Immature natural killer cell (primary cell): ENCODE data around the gene HECTD4. TPM values are rescaled to one million over a fixed set of nuclear protein-coding genes. Genes with fewer than 3 reads are reported as not detected.
A peak's percentile ranks its signal among the peaks of the same experiment; 100 is the strongest.

ENCODE experiments used
- DNase-seq, 3 donors: peaks; one replicate each; pipeline ENCODE4 v3.0.0; 2022; ENCODE audit warnings: mixed read lengths in 1 of 3
- H3K27ac Mint-ChIP-seq, 6 donors: one replicate each; pipeline ENCODE4 v1.8.0; 2020; ENCODE audit warnings: mixed read lengths in 6 of 6, mild to moderate bottlenecking in 5 of 6, inconsistent platforms in 4 of 6, moderate library complexity in 3 of 6
- H3K27me3 Mint-ChIP-seq, 3 donors: one replicate each; pipeline ENCODE4 v1.8.0; 2020 to 2021; ENCODE audit warnings: low read depth in 3 of 3, mild to moderate bottlenecking in 3 of 3, mixed read lengths in 3 of 3, moderate library complexity in 3 of 3, inconsistent platforms in 1 of 3
- H3K36me3 Mint-ChIP-seq, 3 donors: one replicate each; pipeline ENCODE4 v1.8.0; 2020; ENCODE audit warnings: mixed read lengths in 3 of 3, inconsistent platforms in 2 of 3, mild to moderate bottlenecking in 2 of 3
- H3K4me1 Mint-ChIP-seq, 2 donors: one replicate each; pipeline ENCODE4 v1.8.0; 2020; ENCODE audit warnings: inconsistent platforms in 2 of 2, mild to moderate bottlenecking in 2 of 2, mixed read lengths in 2 of 2, moderate library complexity in 1 of 2
- H3K4me3 Mint-ChIP-seq, 5 donors: one replicate each; pipeline ENCODE4 v1.8.0; 2020; ENCODE audit warnings: mild to moderate bottlenecking in 5 of 5, mixed read lengths in 5 of 5, inconsistent platforms in 3 of 5, moderate library complexity in 3 of 5
- H3K9me3 Mint-ChIP-seq, 6 donors: one replicate each; pipeline ENCODE4 v1.8.0; 2020; ENCODE audit warnings: mild to moderate bottlenecking in 6 of 6, mixed read lengths in 6 of 6, inconsistent platforms in 4 of 6, moderate library complexity in 3 of 6
- polyA plus RNA-seq, 3 donors: library from polyadenylated mRNA; unstranded; fragments of 300-500 nt; fragmentation: Illumina TruSeq; gene quantifications; one replicate each; pipeline ENCODE4 v1.2.3, GENCODE V29; 2021

Gene HECTD4
- polyA plus RNA-seq, 3 donors from 2014 or later = 0.76 to 8.5 (median 2.6) TPM

GRCh38 chr12:112308652-112309051 lies 73.6 kb downstream of the HECTD4 start:
- Mint-ChIP-seq H3K36me3 (peaks cover 14 to 43% (median 16%) of the 10 kb centered on the region in 3 donors), H3K27me3 (peaks cover 0 to 2% (median 0%) of the 10 kb centered on the region in 3 donors), H3K4me1 (no peaks in the 10 kb centered on the region), H3K4me3 (no peak overlapping the region), H3K9me3 (no peaks in the 10 kb centered on the region), H3K27ac (no peak overlapping the region)
- no peak for DNase-seq

GRCh38 chr12:112308161-112308560 lies 74.1 kb downstream of the HECTD4 start:
- no peak for DNase-seq
- Mint-ChIP-seq H3K9me3 (no peaks in the 10 kb centered on the region), H3K36me3 (peaks cover 16 to 45% (median 17%) of the 10 kb centered on the region in 3 donors), H3K4me3 (no peak overlapping the region), H3K27ac (no peak overlapping the region), H3K4me1 (peaks cover 2 to 4% of the 10 kb centered on the region in 2 donors), H3K27me3 (peaks cover 0 to 2% (median 0%) of the 10 kb centered on the region in 3 donors)

- Mint-ChIP-seq H3K4me3 (no peak overlapping the region), H3K27me3 (peaks cover 0 to 2% (median 0%) of the 10 kb centered on the region in 3 donors), H3K9me3 (no peaks in the 10 kb centered on the region), H3K4me1 (peaks cover 6 to 10% of the 10 kb centered on the region in 2 donors), H3K27ac (no peak overlapping the region), H3K36me3 (peaks cover 11 to 43% (median 17%) of the 10 kb centered on the region in 3 donors)
- no peak for DNase-seq
Observed at GRCh38 chr12:112307317-112308011, 74.8 kb downstream of the HECTD4 start.

- H3K9me3 Mint-ChIP-seq = no peaks in the 10 kb centered on the region
- no peaks in the 10 kb centered on the region for H3K27me3 Mint-ChIP-seq
- H3K4me3 Mint-ChIP-seq = no peak overlapping the region
- H3K4me1 Mint-ChIP-seq = peaks cover 6 to 10% of the 10 kb centered on the region in 2 donors
- no peak overlapping the region for H3K27ac Mint-ChIP-seq
- no peak for DNase-seq
- peaks cover 9 to 34% (median 19%) of the 10 kb centered on the region in 3 donors for H3K36me3 Mint-ChIP-seq
Observed at GRCh38 chr12:112305951-112306350, 76.3 kb downstream of the HECTD4 start.

- Mint-ChIP-seq H3K27ac (no peak overlapping the region), H3K9me3 (no peaks in the 10 kb centered on the region), H3K27me3 (no peaks in the 10 kb centered on the region), H3K4me3 (no peak overlapping the region), H3K36me3 (peaks cover 9 to 34% (median 22%) of the 10 kb centered on the region in 3 donors), H3K4me1 (peaks cover 6 to 10% of the 10 kb centered on the region in 2 donors)
- no peak for DNase-seq
Observed at GRCh38 chr12:112304436-112304835, 77.8 kb downstream of the HECTD4 start.

- Mint-ChIP-seq H3K27ac (no peak overlapping the region), H3K4me3 (no peak overlapping the region), H3K36me3 (peaks cover 9 to 29% (median 22%) of the 10 kb centered on the region in 3 donors), H3K27me3 (no peaks in the 10 kb centered on the region), H3K4me1 (peaks cover 6 to 10% of the 10 kb centered on the region in 2 donors), H3K9me3 (no peaks in the 10 kb centered on the region)
- DNase-seq = no peak
Observed at GRCh38 chr12:112303799-112304198, 78.4 kb downstream of the HECTD4 start.

GRCh38 chr12:112303004-112303403 lies 79.2 kb downstream of the HECTD4 start:
- no peaks in the 10 kb centered on the region for H3K27me3 Mint-ChIP-seq
- no peak overlapping the region for H3K4me3 Mint-ChIP-seq
- peak overlapping the region in 5 of 6 donors; percentile 27 to 85 (median 39) for H3K27ac Mint-ChIP-seq
- H3K4me1 Mint-ChIP-seq = peaks cover 6 to 10% of the 10 kb centered on the region in 2 donors
- peak; percentile 8 to 12 (median 12) for DNase-seq
- H3K9me3 Mint-ChIP-seq = no peaks in the 10 kb centered on the region
- peaks cover 9 to 25% (median 22%) of the 10 kb centered on the region in 3 donors for H3K36me3 Mint-ChIP-seq

- no peak overlapping the region for H3K27ac Mint-ChIP-seq
- peaks cover 3 to 13% (median 9%) of the 10 kb centered on the region in 3 donors for H3K36me3 Mint-ChIP-seq
- H3K4me1 Mint-ChIP-seq = peaks cover 6 to 10% of the 10 kb centered on the region in 2 donors
- no peaks in the 10 kb centered on the region for H3K27me3 Mint-ChIP-seq
- H3K9me3 Mint-ChIP-seq = no peaks in the 10 kb centered on the region
- no peak for DNase-seq
- H3K4me3 Mint-ChIP-seq = no peak overlapping the region
Observed at GRCh38 chr12:112299704-112300103, 82.5 kb downstream of the HECTD4 start.

GRCh38 chr12:112297188-112297587 lies 85.0 kb downstream of the HECTD4 start:
- no peak overlapping the region for H3K4me3 Mint-ChIP-seq
- DNase-seq = no peak
- peaks cover 3 to 16% (median 3%) of the 10 kb centered on the region in 3 donors for H3K36me3 Mint-ChIP-seq
- no peaks in the 10 kb centered on the region for H3K9me3 Mint-ChIP-seq
- peaks cover 0 to 2% of the 10 kb centered on the region in 2 donors for H3K4me1 Mint-ChIP-seq
- no peak overlapping the region for H3K27ac Mint-ChIP-seq
- no peaks in the 10 kb centered on the region for H3K27me3 Mint-ChIP-seq

GRCh38 chr12:112296183-112296582 lies 86.0 kb downstream of the HECTD4 start:
- H3K4me1 Mint-ChIP-seq = peaks cover 0 to 6% of the 10 kb centered on the region in 2 donors
- peaks cover 0 to 15% (median 7%) of the 10 kb centered on the region in 3 donors for H3K36me3 Mint-ChIP-seq
- no peak overlapping the region for H3K4me3 Mint-ChIP-seq
- H3K9me3 Mint-ChIP-seq = no peaks in the 10 kb centered on the region
- no peak for DNase-seq
- H3K27ac Mint-ChIP-seq = no peak overlapping the region
- H3K27me3 Mint-ChIP-seq = no peaks in the 10 kb centered on the region

GRCh38 chr12:112294793-112295192 lies 87.4 kb downstream of the HECTD4 start:
- no peak for DNase-seq
- Mint-ChIP-seq H3K27me3 (no peaks in the 10 kb centered on the region), H3K4me3 (no peak overlapping the region), H3K9me3 (no peaks in the 10 kb centered on the region), H3K36me3 (peaks cover 0 to 18% (median 7%) of the 10 kb centered on the region in 3 donors), H3K4me1 (peaks cover 0 to 6% of the 10 kb centered on the region in 2 donors), H3K27ac (no peak overlapping the region)

- peaks cover 0 to 2% (median 0%) of the 10 kb centered on the region in 3 donors for H3K27me3 Mint-ChIP-seq
- H3K36me3 Mint-ChIP-seq = peaks cover 6 to 20% (median 11%) of the 10 kb centered on the region in 3 donors
- no peak for DNase-seq
- H3K4me3 Mint-ChIP-seq = no peak overlapping the region
- H3K27ac Mint-ChIP-seq = no peak overlapping the region
- peaks cover 0 to 2% (median 0%) of the 10 kb centered on the region in 6 donors for H3K9me3 Mint-ChIP-seq
- H3K4me1 Mint-ChIP-seq = peaks cover 0 to 10% of the 10 kb centered on the region in 2 donors
Observed at GRCh38 chr12:112288638-112289037, 93.6 kb downstream of the HECTD4 start.

- Mint-ChIP-seq H3K36me3 (peaks cover 4 to 9% (median 6%) of the 10 kb centered on the region in 3 donors), H3K4me1 (peaks cover 0 to 4% of the 10 kb centered on the region in 2 donors), H3K27me3 (peaks cover 0 to 2% (median 0%) of the 10 kb centered on the region in 3 donors), H3K9me3 (peaks cover 0 to 2% (median 0%) of the 10 kb centered on the region in 6 donors), H3K27ac (no peak overlapping the region), H3K4me3 (no peak overlapping the region)
- DNase-seq = no peak
Observed at GRCh38 chr12:112285600-112286401, 96.4 kb downstream of the HECTD4 start.

- Mint-ChIP-seq H3K36me3 (no peaks in the 10 kb centered on the region), H3K4me1 (peaks cover 0 to 4% of the 10 kb centered on the region in 2 donors), H3K27me3 (peaks cover 0 to 2% (median 0%) of the 10 kb centered on the region in 3 donors), H3K9me3 (no peaks in the 10 kb centered on the region), H3K4me3 (no peak overlapping the region), H3K27ac (no peak overlapping the region)
- DNase-seq = no peak
Observed at GRCh38 chr12:112283546-112283945, 98.7 kb downstream of the HECTD4 start.
